Endothelial cell of umbilical vein (primary cell): ENCODE results near the gene ZNF511. TPM values are rescaled to one million over a fixed set of nuclear protein-coding genes. Genes with fewer than 3 reads are reported as not detected.

ENCODE experiments used
- BruUV-seq: library from RNA; stranded (reverse); fragments of 400-500 nt; replicated peaks from 2 replicates; lab custom pipeline; 2021; lab: Mats Ljungman, UMichigan
- CTCF ChIA-PET: fragments of 300-600, 350-600 bp; sonication (Branson Sonifier 250); formaldehyde crosslinking; loops from one replicate; lab custom pipeline; 2021; ENCODE audit warnings: antibody characterized with exemption, inconsistent platforms; lab: Charles Lee
- POLR2A ChIA-PET: fragments of 300-600, 350-600 bp; sonication (Branson Sonifier 250); formaldehyde crosslinking; loops from one replicate; lab custom pipeline; 2021; ENCODE audit warnings: antibody characterized with exemption, inconsistent platforms; lab: Charles Lee
- DNase-seq: peaks from one replicate; pipeline ENCODE4 v3.0.0-alpha.2; 2011; ENCODE audit warnings: low read depth, low spot score
- FAIRE-seq: peaks from 2 replicates; lab custom pipeline; 2011; peaks lifted over from hg19 to GRCh38; lab: Jason Lieb, UNC
- H2AFZ ChIP-seq: 2 replicates; pipeline ENCODE4 v1.6.0; 2012; ENCODE audit warnings: low read depth, low read length, control low read depth, inconsistent platforms
- H3K27ac ChIP-seq: 2 replicates; pipeline ENCODE4 v1.5.1; 2011; ENCODE audit warnings: low read depth, mild to moderate bottlenecking, control low read depth, low read length, moderate library complexity; ENCODE audit not compliant: insufficient read depth
- H3K27me3 ChIP-seq, 2 experiments: 2 replicates each; pipeline versions ENCODE4 v1.6.0 to v1.6.1; 2011; ENCODE audit warnings: low read length in 2 of 2, mixed read lengths in 1 of 2; ENCODE audit not compliant: control insufficient read depth in 2 of 2, insufficient read depth in 2 of 2
- H3K36me3 ChIP-seq, 2 experiments: 2 replicates in 1 of 2; 3 replicates in 1 of 2; pipeline ENCODE4 v1.5.1; 2011; ENCODE audit warnings: low read length in 2 of 2, mild to moderate bottlenecking in 1 of 2, moderate library complexity in 1 of 2; ENCODE audit not compliant: control insufficient read depth in 2 of 2, insufficient read depth in 2 of 2; ENCODE audit errors: extremely low read depth in 1 of 2
- H3K4me1 ChIP-seq: 3 replicates; pipeline ENCODE4 v1.5.1; 2011; ENCODE audit warnings: mild to moderate bottlenecking, low read length; ENCODE audit not compliant: control insufficient read depth, insufficient read depth; ENCODE audit errors: extremely low read depth
- H3K4me2 ChIP-seq: 2 replicates; pipeline ENCODE4 v1.6.1; 2011; ENCODE audit warnings: low read length, control low read depth, mixed read lengths; ENCODE audit not compliant: insufficient read depth
- H3K4me3 ChIP-seq, 3 experiments: fragments of 200-600 bp in 1 of 3; sonication (generic), shearing (Covaris generic) in 1 of 3; replicated peaks in 1 of 3; 2 replicates each; pipeline ENCODE4 v1.5.1; 2011 to 2016; ENCODE audit warnings: control low read depth in 3 of 3, low read length in 3 of 3, mild to moderate bottlenecking in 2 of 3, inconsistent platforms in 1 of 3, low read depth in 1 of 3, moderate library complexity in 1 of 3; ENCODE audit not compliant: insufficient read depth in 1 of 3
- H3K79me2 ChIP-seq: 2 replicates; pipeline ENCODE4 v1.6.0; 2012; ENCODE audit warnings: low read length, inconsistent platforms; ENCODE audit not compliant: control insufficient read depth, insufficient read depth
- H3K9ac ChIP-seq: replicated peaks from 2 replicates; pipeline ENCODE3; 2011; ENCODE audit warnings: low read length, control low read depth; ENCODE audit not compliant: insufficient read depth; ENCODE audit errors: extremely low read depth
- H3K9me1 ChIP-seq: replicated peaks from 3 replicates; pipeline ENCODE4 v1.6.0; 2011; ENCODE audit warnings: mild to moderate bottlenecking, low read length; ENCODE audit not compliant: control insufficient read depth, insufficient read depth; ENCODE audit errors: extremely low read depth
- H3K9me3 ChIP-seq: replicated peaks from 2 replicates; pipeline ENCODE4 v1.5.1; 2012; ENCODE audit warnings: low read length, inconsistent platforms; ENCODE audit not compliant: control insufficient read depth, insufficient read depth
- H4K20me1 ChIP-seq: replicated peaks from 2 replicates; pipeline ENCODE3; 2011; ENCODE audit warnings: mild to moderate bottlenecking, low read length; ENCODE audit not compliant: control insufficient read depth, insufficient read depth; ENCODE audit errors: extremely low read depth
- EZH2 ChIP-seq: IDR thresholded peaks from 2 replicates; pipeline ENCODE4 v1.6.1; 2012; ENCODE audit warnings: borderline replicate concordance, low read depth, mild to moderate bottlenecking, moderate library complexity, low read length, inconsistent platforms; ENCODE audit not compliant: severe bottlenecking
- FOS ChIP-seq: IDR thresholded peaks from 2 replicates; pipeline ENCODE4 v1.6.1; 2011; ENCODE audit warnings: mild to moderate bottlenecking, low read length, moderate library complexity, borderline replicate concordance; ENCODE audit not compliant: insufficient read depth
- GATA2 ChIP-seq: IDR thresholded peaks from 2 replicates; pipeline ENCODE4 v1.7.0; 2011; ENCODE audit warnings: low read depth, mild to moderate bottlenecking, moderate library complexity, mixed read lengths, low read length; ENCODE audit not compliant: insufficient read length, insufficient read depth
- JUN ChIP-seq: IDR thresholded peaks from 2 replicates; pipeline ENCODE4 v1.6.1; 2011; ENCODE audit warnings: borderline replicate concordance, low read depth; ENCODE audit not compliant: insufficient read length, insufficient read depth
- MYC ChIP-seq: IDR thresholded peaks from one replicate; pipeline ENCODE4 v1.6.1; 2011; ENCODE audit warnings: mild to moderate bottlenecking, low read depth, low read length
- POLR2A ChIP-seq: IDR thresholded peaks from 2 replicates; pipeline ENCODE4 v1.6.1; 2012; ENCODE audit warnings: low read depth, mild to moderate bottlenecking, control low read depth, low read length
- POLR2AphosphoS5 ChIP-seq: IDR thresholded peaks from 2 replicates; pipeline ENCODE4 v1.6.1; 2012; ENCODE audit warnings: low read depth, mild to moderate bottlenecking, control low read depth, low read length, moderate library complexity; ENCODE audit not compliant: insufficient read depth
- dilution Hi-C: fragments of 300-500 bp; cut with MboI; formaldehyde crosslinking; loops from one replicate; pipeline ENCODE4 v1.15.0; 2019; ENCODE audit warnings: low sequenced_read_pairs; ENCODE audit not compliant: extremely low pct_ligation_motif_present
- intact Hi-C: fragments of 100-400 bp; cut with micrococcal nuclease; formaldehyde crosslinking; loops from one replicate; pipeline ENCODE4 v1.10.0; 2022
- polyA plus RNA-seq, 4 experiments: library from polyadenylated mRNA; depleted of rRNA in 3 of 4; stranded (reverse) in 3 of 4; unstranded in 1 of 4; fragments of >200 nt; gene quantifications; 2 replicates each; pipeline versions ENCODE4 v1.2.1 to v1.2.3, GENCODE V29; 2011 to 2012; ENCODE audit warnings: missing spikeins in 1 of 4
- total RNA-seq: library from RNA; stranded (reverse); gene quantifications from 2 replicates; pipeline ENCODE4 v1.2.3, GENCODE V29; 2021
- TF ChIP-seq, protein P1 (sequence below), 2 donors: IDR thresholded peaks; 1 replicate in 1 of 2; 2 replicates in 1 of 2; pipeline ENCODE4 v1.5.1; 2011; ENCODE audit warnings: low read length in 2 of 2, mild to moderate bottlenecking in 2 of 2, moderate library complexity in 2 of 2, control low read depth in 1 of 2, inconsistent platforms in 1 of 2, low read depth in 1 of 2; ENCODE audit not compliant: insufficient read depth in 1 of 2; ENCODE audit errors: extremely low read depth in 1 of 2
- TF ChIP-seq, protein P2 (sequence below): IDR thresholded peaks from 2 replicates; pipeline ENCODE4 v1.6.1; 2011; ENCODE audit not compliant: insufficient read depth, insufficient read length

ZNF511 gene
- total and polyA plus RNA-seq, 2 donors (not counting 3 experiments of a cell fraction or from before 2014, with no cell fraction given), result 25.6 to 37.9 TPM

DNA sequence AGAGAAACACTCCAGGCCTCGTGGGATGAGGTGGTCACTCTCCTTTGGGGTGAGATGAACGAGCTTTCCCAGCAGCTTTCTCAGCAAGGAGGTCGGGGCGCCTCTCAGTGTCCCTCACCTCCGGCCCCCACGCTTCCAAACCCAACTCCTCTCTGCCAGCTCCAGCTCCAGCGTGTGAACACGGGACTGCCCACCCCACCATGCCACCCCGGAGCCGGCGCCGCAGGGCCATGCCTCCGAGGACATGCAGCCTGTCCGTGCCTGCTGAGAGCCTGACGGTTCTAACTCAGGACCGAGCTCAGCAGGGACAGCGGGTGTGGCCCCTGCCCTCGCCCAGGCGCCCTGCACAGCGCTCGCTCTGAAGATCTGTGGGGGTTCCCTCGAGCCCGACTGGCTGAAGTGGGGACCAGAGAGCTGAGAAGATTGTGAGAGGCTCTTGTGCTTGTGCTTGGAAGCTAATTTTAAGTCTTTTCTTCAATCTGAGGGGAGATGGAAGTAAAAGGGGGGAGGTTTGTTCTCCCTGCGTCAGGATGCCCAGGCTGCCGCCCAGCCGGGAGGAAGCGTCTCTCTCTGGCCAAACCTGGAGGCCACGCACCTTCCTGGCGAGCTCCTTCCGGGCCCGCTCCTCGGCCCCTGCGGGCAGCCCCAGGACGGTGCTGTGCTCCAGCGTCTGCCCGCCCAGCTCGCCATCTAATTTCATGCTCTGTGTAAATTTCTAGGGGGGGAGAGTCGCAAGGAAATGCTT lies 26.9 kb upstream of the ZNF511 start:
- H3K36me3 ChIP-seq, result peaks cover 7 to 37% of the 10 kb centered on the region in 2 experiments
- dilution Hi-C loops, result no loop called here

More for the DNA sequence above, 26.9 kb upstream of the ZNF511 start:
- no peaks in the 10 kb centered on the region for H4K20me1 ChIP-seq
- CTCF ChIA-PET, result interaction anchor here (1.0 kb wide), 1 partner anchor 12 kb away, joined by 4 read pairs; no protein-coding TSS in a partner anchor
- no peak overlapping the region for H3K9ac ChIP-seq
- H3K79me2 ChIP-seq, result no peaks in the 10 kb centered on the region
- no TSS peak for BruUV-seq
- H3K27ac ChIP-seq, result no peak overlapping the region
- H3K27me3 ChIP-seq, result no peaks in the 10 kb centered on the region
- no peak overlapping the region for H2AFZ ChIP-seq
- intact Hi-C loops, result no loop called here
- H3K4me3 ChIP-seq, result no peak overlapping the region
- H3K9me3 ChIP-seq, result no peaks in the 10 kb centered on the region
- POLR2A ChIA-PET, result no interaction called here
- FAIRE-seq (no peak), DNase-seq (no peak)
- no peaks in the 10 kb centered on the region for H3K9me1 ChIP-seq
- no peak for TF ChIP-seq POLR2AphosphoS5
- TF ChIP-seq FOS, result no peak
- TF ChIP-seq, protein P1, sequence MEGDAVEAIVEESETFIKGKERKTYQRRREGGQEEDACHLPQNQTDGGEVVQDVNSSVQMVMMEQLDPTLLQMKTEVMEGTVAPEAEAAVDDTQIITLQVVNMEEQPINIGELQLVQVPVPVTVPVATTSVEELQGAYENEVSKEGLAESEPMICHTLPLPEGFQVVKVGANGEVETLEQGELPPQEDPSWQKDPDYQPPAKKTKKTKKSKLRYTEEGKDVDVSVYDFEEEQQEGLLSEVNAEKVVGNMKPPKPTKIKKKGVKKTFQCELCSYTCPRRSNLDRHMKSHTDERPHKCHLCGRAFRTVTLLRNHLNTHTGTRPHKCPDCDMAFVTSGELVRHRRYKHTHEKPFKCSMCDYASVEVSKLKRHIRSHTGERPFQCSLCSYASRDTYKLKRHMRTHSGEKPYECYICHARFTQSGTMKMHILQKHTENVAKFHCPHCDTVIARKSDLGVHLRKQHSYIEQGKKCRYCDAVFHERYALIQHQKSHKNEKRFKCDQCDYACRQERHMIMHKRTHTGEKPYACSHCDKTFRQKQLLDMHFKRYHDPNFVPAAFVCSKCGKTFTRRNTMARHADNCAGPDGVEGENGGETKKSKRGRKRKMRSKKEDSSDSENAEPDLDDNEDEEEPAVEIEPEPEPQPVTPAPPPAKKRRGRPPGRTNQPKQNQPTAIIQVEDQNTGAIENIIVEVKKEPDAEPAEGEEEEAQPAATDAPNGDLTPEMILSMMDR (IDR thresholded peaks at IDR 0.05; ENCODE audit: extremely low read depth in 1 of 2, insufficient read depth in 1 of 2, low read depth in 1 of 2, low read length in 2 of 2), result no peak
- TF ChIP-seq POLR2A, result no peak
- TF ChIP-seq, protein P2, sequence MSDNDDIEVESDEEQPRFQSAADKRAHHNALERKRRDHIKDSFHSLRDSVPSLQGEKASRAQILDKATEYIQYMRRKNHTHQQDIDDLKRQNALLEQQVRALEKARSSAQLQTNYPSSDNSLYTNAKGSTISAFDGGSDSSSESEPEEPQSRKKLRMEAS, result no peak
- no peak for TF ChIP-seq MYC
- TF ChIP-seq GATA2, result no peak
- TF ChIP-seq JUN, result no peak
- TF ChIP-seq EZH2, result no peak
- no peaks in the 10 kb centered on the region for H3K4me1 ChIP-seq
- H3K4me2 ChIP-seq, result no peak overlapping the region
